Iris pigment epithelial cell (primary cell): Measurements from ENCODE around the gene MEIG1.
A peak's percentile ranks its signal among the peaks of the same experiment; 100 is the strongest.
"Not testable (repeated sequence)": the region's sequence is repeated elsewhere in the genome, so short reads cannot be mapped to it uniquely, and the experiment has no call there.

Source experiments
- DNase-seq: peaks from one replicate; pipeline ENCODE4 v3.0.0-alpha.2; 2011; ENCODE audit warnings: low read depth

The MEIG1 gene

GRCh38 chr10:14954934-14955333, 4.3 kb upstream of the MEIG1 start:
- DNase-seq = no peak

- no peak for DNase-seq
Measured at GRCh38 chr10:14958872-14959220, 342 bp upstream of the MEIG1 start.

- no peak for DNase-seq
Measured at GRCh38 chr10:14967897-14968296, 8.7 kb downstream of the MEIG1 start.

GRCh38 chr10:14971867-14972448, 12.8 kb downstream of the MEIG1 start:
- DNase-seq = peak; percentile 28

- not testable (repeated sequence) for DNase-seq
Measured at GRCh38 chr10:14974153-14974998, 15.2 kb downstream of the MEIG1 start.

GRCh38 chr10:14975672-14976273, 16.6 kb downstream of the MEIG1 start:
- DNase-seq = no peak

- no peak for DNase-seq
Measured at GRCh38 chr10:14982744-14983143, 23.6 kb downstream of the MEIG1 start.

GRCh38 chr10:14989552-14989951, 30.4 kb downstream of the MEIG1 start:
- DNase-seq = not testable (repeated sequence)

GRCh38 chr10:14991035-14991749, 32.0 kb downstream of the MEIG1 start:
- peak; percentile 48 for DNase-seq

GRCh38 chr10:14992336-14992735, 33.1 kb downstream of the MEIG1 start:
- DNase-seq = not testable (repeated sequence)

GRCh38 chr10:14993500-14994455, 34.6 kb downstream of the MEIG1 start:
- not testable (repeated sequence) for DNase-seq

GRCh38 chr10:14995964-14996565, 36.9 kb downstream of the MEIG1 start:
- DNase-seq = no peak

- not testable (repeated sequence) for DNase-seq
Measured at GRCh38 chr10:15013530-15013929, 54.3 kb downstream of the MEIG1 start.

- DNase-seq = no peak
Measured at GRCh38 chr10:15015451-15015850, 56.3 kb downstream of the MEIG1 start.

GRCh38 chr10:15020966-15021365, 61.8 kb downstream of the MEIG1 start:
- peak; percentile 45 for DNase-seq
